Smooth muscle cell (in vitro differentiated cells): ENCODE measurements around the gene ARPIN. TPM values are rescaled to one million over a fixed set of nuclear protein-coding genes. Genes with fewer than 3 reads are reported as not detected.

Experiments
- DNase-seq: peaks from one replicate; lab custom pipeline; 2025; ENCODE audit not compliant: unreplicated experiment; lab: John Stamatoyannopoulos, UW
- H2AFZ ChIP-seq: fragments of 200-600 bp; sonication (generic); 2 replicates; pipeline ENCODE4 v1.6.0; 2016; ENCODE audit warnings: antibody characterized with exemption, low read depth, mild to moderate bottlenecking
- H3F3A ChIP-seq: fragments of 200-600 bp; sonication (generic); 2 replicates; pipeline ENCODE4 v1.6.0; 2017; ENCODE audit warnings: antibody characterized with exemption, low read depth
- H3K27ac ChIP-seq: fragments of 200-600 bp; sonication (generic); 2 replicates; pipeline ENCODE4 v1.5.1; 2016; ENCODE audit warnings: low read depth, mild to moderate bottlenecking
- H3K27me3 ChIP-seq: fragments of 200-600 bp; sonication (generic); 2 replicates; pipeline ENCODE4 v1.6.1; 2016; ENCODE audit warnings: low read depth, mild to moderate bottlenecking
- H3K36me3 ChIP-seq: fragments of 200-600 bp; sonication (generic); 2 replicates; pipeline ENCODE4 v1.5.1; 2016; ENCODE audit warnings: low read depth
- H3K4me1 ChIP-seq: fragments of 200-600 bp; sonication (generic); 2 replicates; pipeline ENCODE4 v1.5.1; 2016; ENCODE audit warnings: low read depth
- H3K4me2 ChIP-seq: fragments of 200-600 bp; sonication (generic); 2 replicates; pipeline ENCODE4 v1.6.0; 2016; ENCODE audit warnings: mild to moderate bottlenecking
- H3K4me3 ChIP-seq: fragments of 200-600 bp; sonication (generic); 2 replicates; pipeline ENCODE4 v1.5.1; 2016; ENCODE audit warnings: mild to moderate bottlenecking
- H3K79me2 ChIP-seq: fragments of 200-600 bp; sonication (generic); 2 replicates; pipeline ENCODE4 v1.6.0; 2016; ENCODE audit warnings: low read depth, mild to moderate bottlenecking
- H3K9ac ChIP-seq: fragments of 200-600 bp; sonication (generic); 2 replicates; pipeline ENCODE4 v1.6.0; 2016; ENCODE audit warnings: low read depth
- H3K9me3 ChIP-seq: fragments of 200-600 bp; sonication (generic); replicated peaks from 2 replicates; pipeline ENCODE4 v1.5.1; 2016; ENCODE audit warnings: low read depth
- H4K20me1 ChIP-seq: fragments of 200-600 bp; sonication (generic); 2 replicates; pipeline ENCODE4 v1.6.0; 2016; ENCODE audit warnings: low read depth
- CTCF ChIP-seq: fragments of 200-600 bp; sonication (generic); IDR thresholded peaks from 2 replicates; pipeline ENCODE4 v1.5.1; 2017; ENCODE audit warnings: borderline replicate concordance, mild to moderate bottlenecking, antibody characterized with exemption; ENCODE audit not compliant: insufficient read depth, poor library complexity, severe bottlenecking
- WGBS: methylation state at CpG from one replicate; pipeline ENCODE4 v1.1.7; 2016; ENCODE audit warnings: low lambda C conversion rate; 5-methylcytosine and 5-hydroxymethylcytosine counted together
- polyA plus RNA-seq: library from polyadenylated mRNA; unstranded; fragments of >200 nt; fragmentation: Nextera tagmentation; extraction: Ambion mirVana; gene quantifications from 2 replicates; pipeline ENCODE4 v1.2.1, GENCODE V29; 2016
- total RNA-seq: library from RNA; depleted of rRNA; stranded (reverse); fragments of >200 nt; gene quantifications from 2 replicates; pipeline ENCODE4 v1.2.3, GENCODE V29; 2014

Gene ARPIN
- total and polyA plus RNA-seq, 2 experiments from 2014 or later: 4.0 to 4.3 TPM

- H3K9ac ChIP-seq: no peak overlapping the region
- H2AFZ ChIP-seq: no peak overlapping the region
- H3K4me2 ChIP-seq: no peak overlapping the region
- no peaks in the 10 kb centered on the region for H4K20me1 ChIP-seq
- no peaks in the 10 kb centered on the region for H3K4me1 ChIP-seq
- TF ChIP-seq CTCF: peak; percentile 21
- H3F3A ChIP-seq: no peaks in the 10 kb centered on the region
- no peak overlapping the region for H3K4me3 ChIP-seq
- DNase-seq: no peak
- 82% methylated on average over 7 of the region's 7 CpGs for WGBS
- H3K9me3 ChIP-seq: no peaks in the 10 kb centered on the region
- H3K27me3 ChIP-seq: no peaks in the 10 kb centered on the region
- H3K79me2 ChIP-seq: no peaks in the 10 kb centered on the region
- no peaks in the 10 kb centered on the region for H3K36me3 ChIP-seq
- H3K27ac ChIP-seq: no peak overlapping the region
These were observed 14.0 kb downstream of the ARPIN start for GRCh38 chr15:89898614-89899294.

GRCh38 chr15:89898146-89898545, 14.6 kb downstream of the ARPIN start:
- H3F3A ChIP-seq: no peaks in the 10 kb centered on the region
- peaks cover 3% of the 10 kb centered on the region for H3K79me2 ChIP-seq
- H3K9ac ChIP-seq: no peak overlapping the region
- H2AFZ ChIP-seq: no peak overlapping the region
- no peak overlapping the region for H3K4me2 ChIP-seq
- H3K36me3 ChIP-seq: no peaks in the 10 kb centered on the region
- no peak overlapping the region for H3K4me3 ChIP-seq
- DNase-seq: no peak
- no peak overlapping the region for H3K27ac ChIP-seq
- no peak for TF ChIP-seq CTCF
- 70% methylated on average over 2 of the region's 2 CpGs for WGBS
- no peaks in the 10 kb centered on the region for H3K4me1 ChIP-seq
- H4K20me1 ChIP-seq: no peaks in the 10 kb centered on the region
- H3K9me3 ChIP-seq: no peaks in the 10 kb centered on the region
- no peaks in the 10 kb centered on the region for H3K27me3 ChIP-seq

- H3K4me1 ChIP-seq: no peaks in the 10 kb centered on the region
- H3K79me2 ChIP-seq: peaks cover 36% of the 10 kb centered on the region
- no peaks in the 10 kb centered on the region for H3K36me3 ChIP-seq
- DNase-seq: peak; percentile 64
- no peak for TF ChIP-seq CTCF
- H4K20me1 ChIP-seq: peaks cover 4% of the 10 kb centered on the region
- no peaks in the 10 kb centered on the region for H3K27me3 ChIP-seq
- H2AFZ ChIP-seq: peak within 1 kb of the TSS; percentile 89
- H3K4me2 ChIP-seq: peak within 1 kb of the TSS; percentile 94
- H3K9me3 ChIP-seq: no peaks in the 10 kb centered on the region
- H3F3A ChIP-seq: no peaks in the 10 kb centered on the region
- WGBS: under 1% methylated on average over 60 of the region's 62 CpGs
- H3K4me3 ChIP-seq: peak within 1 kb of the TSS; percentile 79
- H3K27ac ChIP-seq: peak within 1 kb of the TSS; percentile 86
- peak within 1 kb of the TSS; percentile 92 for H3K9ac ChIP-seq
These were observed 18.9 kb downstream of the ARPIN start, which contains the start of gene AP3S2 for GRCh38 chr15:89893696-89894447. AP3S2 (minus strand) TSS chr15:89893994; CDS start chr15:89893949, 45 bp downstream.
